Activated CD4-positive, alpha-beta T cell treated with anti-CD3 and anti-CD28 coated beads, Interleukin-2, amount 10 ng/mL, durations not matched to agents 7 days and 5 days (primary cell): Measurements from ENCODE around the gene TMEM245. TPM values are rescaled to one million over a fixed set of nuclear protein-coding genes. Genes with fewer than 3 reads are reported as not detected.

Source experiments
- CTCF ChIA-PET: fragments of 350-600 bp; sonication (Branson Sonifier 250); formaldehyde crosslinking; loops from one replicate; lab custom pipeline; 2021; ENCODE audit warnings: antibody characterized with exemption; lab: Charles Lee
- POLR2A ChIA-PET: fragments of 350-600 bp; sonication (Branson Sonifier 250); formaldehyde crosslinking; loops from one replicate; lab custom pipeline; 2021; ENCODE audit warnings: antibody characterized with exemption; lab: Charles Lee
- DNase-seq: peaks from one replicate; pipeline ENCODE4 v3.0.0-alpha.2; 2020
- H3K27ac Mint-ChIP-seq: one replicate; pipeline ENCODE4 v1.8.0; 2021; ENCODE audit warnings: mild to moderate bottlenecking, moderate library complexity, mixed read lengths
- H3K27me3 Mint-ChIP-seq: one replicate; pipeline ENCODE4 v1.8.0; 2021; ENCODE audit warnings: mixed read lengths
- H3K36me3 Mint-ChIP-seq: one replicate; pipeline ENCODE4 v1.8.0; 2021; ENCODE audit warnings: low read depth, mixed read lengths
- H3K4me1 Mint-ChIP-seq: one replicate; pipeline ENCODE4 v1.8.0; 2021; ENCODE audit warnings: mixed read lengths
- H3K4me3 Mint-ChIP-seq: one replicate; pipeline ENCODE4 v1.8.0; 2021; ENCODE audit warnings: mild to moderate bottlenecking, moderate library complexity, mixed read lengths
- H3K9me3 Mint-ChIP-seq: one replicate; pipeline ENCODE4 v1.8.0; 2021; ENCODE audit warnings: mixed read lengths
- total RNA-seq, 2 experiments: library from RNA; stranded (reverse); gene quantifications; one replicate each; pipeline ENCODE4 v1.2.3, GENCODE V29; 2021

TMEM245 gene
- total RNA-seq, 2 experiments from 2014 or later = 30.6 to 34.7 TPM

DNA sequence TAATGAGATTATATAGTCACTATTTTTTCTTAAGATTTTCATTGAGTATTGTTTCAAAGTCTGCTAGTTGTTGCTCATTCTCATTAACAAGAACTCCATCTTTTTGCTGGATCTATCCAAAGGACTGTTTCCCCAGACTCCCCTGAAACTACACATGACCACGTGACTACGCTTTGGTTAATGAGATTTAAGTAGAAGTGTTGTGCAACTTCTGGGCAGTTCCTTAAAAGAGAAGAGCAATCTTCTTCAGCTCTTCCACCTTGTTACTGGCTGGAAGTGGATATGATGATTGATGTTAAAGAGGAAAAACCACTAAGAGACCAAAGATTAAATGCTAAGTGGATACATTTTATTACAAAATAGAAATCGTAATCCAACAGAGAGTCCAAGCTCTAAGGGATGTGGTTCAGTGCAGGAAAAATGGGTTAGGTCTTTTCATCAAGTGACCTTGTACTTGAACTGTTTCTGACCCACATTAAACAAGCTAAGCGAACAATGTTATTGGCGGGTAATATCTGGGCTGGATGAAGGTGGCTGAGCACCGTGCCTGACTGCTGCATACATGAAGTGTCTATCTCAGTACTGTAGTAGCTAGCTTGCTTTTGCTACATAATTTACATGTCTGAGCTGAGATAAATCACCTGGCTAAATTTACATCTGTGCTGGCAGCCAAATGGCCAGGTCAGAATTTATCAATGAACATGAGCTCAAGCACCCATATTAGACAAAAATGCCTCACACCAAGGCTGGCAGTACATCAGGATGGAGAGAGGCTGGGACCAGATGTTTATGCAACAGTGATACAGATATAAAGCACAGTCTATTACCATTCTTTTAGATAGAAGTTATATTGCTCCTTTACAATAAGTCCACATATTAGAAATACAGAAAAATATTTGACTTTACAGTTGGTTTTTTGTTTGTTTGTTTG lies 98.9 kb downstream of the TMEM245 start:
- H3K36me3 Mint-ChIP-seq = peaks cover 27% of the 10 kb centered on the region
- H3K9me3 Mint-ChIP-seq = no peaks in the 10 kb centered on the region
- no peak for DNase-seq
- no peak overlapping the region for H3K4me3 Mint-ChIP-seq
- ChIA-PET POLR2A (no interaction called here), CTCF (interaction anchor here (0.6 to 1.1 kb wide), 2 partner anchors 70 to 1940 kb away, joined by 3 read pairs; no protein-coding TSS in a partner anchor)
- no peak overlapping the region for H3K27ac Mint-ChIP-seq
- H3K4me1 Mint-ChIP-seq = peaks cover 5% of the 10 kb centered on the region
- no peaks in the 10 kb centered on the region for H3K27me3 Mint-ChIP-seq

DNA sequence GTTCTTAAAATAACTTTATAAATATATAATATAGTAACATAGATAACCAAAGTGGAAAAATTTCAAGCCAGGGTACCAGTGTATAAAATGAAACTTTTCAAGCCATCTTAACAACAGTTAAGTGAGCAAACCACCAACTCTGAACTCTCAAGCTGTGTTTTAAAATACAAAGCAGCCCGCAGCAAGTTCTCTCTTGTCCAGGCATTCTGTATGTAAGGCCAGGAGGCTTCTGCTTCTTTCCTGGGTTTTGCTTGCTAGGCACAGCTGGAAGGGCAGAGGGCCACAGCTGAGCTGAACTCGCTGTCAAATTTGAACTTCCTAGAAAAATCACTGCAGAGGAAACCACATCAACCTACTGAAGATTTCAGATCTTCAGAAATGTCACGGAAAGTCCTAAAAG lies 99.6 kb downstream of the TMEM245 start:
- no peak for DNase-seq
- Mint-ChIP-seq H3K4me3 (no peak overlapping the region), H3K4me1 (peaks cover 5% of the 10 kb centered on the region), H3K36me3 (peaks cover 27% of the 10 kb centered on the region), H3K27ac (no peak overlapping the region), H3K9me3 (no peaks in the 10 kb centered on the region), H3K27me3 (no peaks in the 10 kb centered on the region)
- CTCF ChIA-PET = no interaction called here
- POLR2A ChIA-PET = no interaction called here

DNA sequence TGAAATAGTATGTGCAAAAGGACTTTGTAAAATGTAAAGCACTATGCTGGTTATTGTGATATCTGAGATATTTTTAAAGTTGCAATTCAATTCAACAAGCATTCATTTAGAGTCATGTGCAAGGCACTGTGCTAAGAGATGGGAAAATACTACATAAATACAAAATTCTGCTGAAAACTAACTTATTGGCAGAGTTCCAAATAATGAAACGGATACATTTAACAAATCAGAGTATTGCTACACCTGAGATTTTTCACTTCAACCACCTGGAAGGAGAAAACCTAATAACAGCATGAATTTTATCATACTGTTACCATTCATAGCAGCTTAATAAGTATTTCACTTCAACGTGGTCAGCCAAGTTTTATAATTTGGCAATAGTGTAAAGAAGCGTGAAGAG lies 100.3 kb downstream of the TMEM245 start:
- Mint-ChIP-seq H3K9me3 (no peaks in the 10 kb centered on the region), H3K36me3 (peaks cover 23% of the 10 kb centered on the region), H3K4me1 (peaks cover 5% of the 10 kb centered on the region), H3K27me3 (no peaks in the 10 kb centered on the region), H3K27ac (no peak overlapping the region), H3K4me3 (no peak overlapping the region)
- ChIA-PET POLR2A (no interaction called here), CTCF (interaction anchor here (1.2 kb wide), 1 partner anchor 10 kb away, joined by 3 read pairs; no protein-coding TSS in a partner anchor)
- DNase-seq = no peak

DNA sequence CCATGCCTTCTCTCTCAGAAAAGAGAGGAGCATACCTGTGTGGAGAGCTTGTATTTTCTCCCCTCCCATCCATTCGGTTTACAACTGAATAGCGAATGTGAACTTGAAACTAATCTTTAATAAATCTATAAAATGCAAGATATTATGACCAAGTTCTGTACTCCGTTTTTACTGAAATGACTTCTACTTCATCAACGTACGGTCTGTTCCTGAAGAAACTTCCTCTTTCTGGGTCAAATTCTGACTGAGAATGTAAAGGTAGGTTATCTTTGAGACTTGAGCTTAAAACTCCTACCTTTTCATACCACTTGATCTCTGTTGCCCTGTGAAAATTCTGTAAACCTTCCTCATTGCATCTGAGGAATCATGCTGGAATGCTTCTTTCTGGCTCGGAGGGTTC lies 102.3 kb downstream of the TMEM245 start:
- Mint-ChIP-seq H3K27ac (no peak overlapping the region), H3K4me1 (peaks cover 14% of the 10 kb centered on the region), H3K27me3 (peaks cover 1% of the 10 kb centered on the region), H3K36me3 (peaks cover 19% of the 10 kb centered on the region), H3K4me3 (no peak overlapping the region), H3K9me3 (no peaks in the 10 kb centered on the region)
- CTCF ChIA-PET = interaction anchor here (1.0 to 1.1 kb wide), 2 partner anchors 10 to 14 kb away, joined by 3 to 4 read pairs; no protein-coding TSS in a partner anchor
- POLR2A ChIA-PET = no interaction called here
- DNase-seq = no peak

DNA sequence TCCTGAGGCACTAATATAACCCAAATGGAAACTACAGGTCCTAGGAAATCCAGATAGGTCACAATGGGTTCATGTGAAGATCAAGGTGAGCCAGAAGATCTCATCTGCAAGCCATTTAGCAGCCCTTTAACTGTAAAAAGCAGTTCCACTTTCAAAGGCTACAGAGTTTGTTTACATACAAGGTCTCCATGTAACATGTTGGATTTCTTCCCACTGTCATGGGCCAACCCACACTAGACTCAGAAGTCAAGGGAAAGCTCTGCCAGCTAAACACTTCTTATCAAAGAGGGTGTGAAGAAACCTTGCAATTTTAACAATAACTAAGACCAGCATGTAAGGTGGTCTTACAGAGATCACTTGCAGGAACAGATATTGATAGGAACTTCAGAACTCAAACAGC lies 102.7 kb downstream of the TMEM245 start:
- H3K36me3 Mint-ChIP-seq = peaks cover 20% of the 10 kb centered on the region
- ChIA-PET CTCF (interaction anchor here (1.0 kb wide), 1 partner anchor 10 kb away, joined by 4 read pairs; no protein-coding TSS in a partner anchor), POLR2A (no interaction called here)
- H3K4me3 Mint-ChIP-seq = no peak overlapping the region
- H3K9me3 Mint-ChIP-seq = no peaks in the 10 kb centered on the region
- peaks cover 18% of the 10 kb centered on the region for H3K4me1 Mint-ChIP-seq
- H3K27ac Mint-ChIP-seq = no peak overlapping the region
- no peak for DNase-seq
- peaks cover 6% of the 10 kb centered on the region for H3K27me3 Mint-ChIP-seq

DNA sequence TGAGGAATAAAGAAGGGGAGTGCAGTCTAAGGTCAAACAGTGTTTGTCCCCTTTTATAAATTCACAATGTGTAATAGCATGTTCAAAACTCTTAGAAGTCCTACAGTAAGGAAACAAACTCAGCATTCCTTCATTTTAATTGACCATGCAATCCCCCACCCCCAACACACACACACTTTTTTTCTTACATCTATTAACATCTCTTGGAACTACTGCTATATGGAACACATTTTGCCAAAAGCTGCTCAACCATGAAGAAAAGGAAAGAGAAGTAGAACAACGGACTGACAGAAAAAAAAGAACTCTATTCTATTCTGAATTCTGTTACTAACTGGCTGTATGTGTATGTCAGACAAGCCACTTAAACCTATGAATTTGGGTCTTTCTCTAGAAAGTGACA lies 103.6 kb downstream of the TMEM245 start:
- Mint-ChIP-seq H3K4me1 (peaks cover 28% of the 10 kb centered on the region), H3K9me3 (no peaks in the 10 kb centered on the region), H3K36me3 (peaks cover 20% of the 10 kb centered on the region), H3K27ac (no peak overlapping the region), H3K27me3 (peaks cover 6% of the 10 kb centered on the region), H3K4me3 (no peak overlapping the region)
- DNase-seq = no peak
- ChIA-PET POLR2A (no interaction called here), CTCF (no interaction called here)

DNA sequence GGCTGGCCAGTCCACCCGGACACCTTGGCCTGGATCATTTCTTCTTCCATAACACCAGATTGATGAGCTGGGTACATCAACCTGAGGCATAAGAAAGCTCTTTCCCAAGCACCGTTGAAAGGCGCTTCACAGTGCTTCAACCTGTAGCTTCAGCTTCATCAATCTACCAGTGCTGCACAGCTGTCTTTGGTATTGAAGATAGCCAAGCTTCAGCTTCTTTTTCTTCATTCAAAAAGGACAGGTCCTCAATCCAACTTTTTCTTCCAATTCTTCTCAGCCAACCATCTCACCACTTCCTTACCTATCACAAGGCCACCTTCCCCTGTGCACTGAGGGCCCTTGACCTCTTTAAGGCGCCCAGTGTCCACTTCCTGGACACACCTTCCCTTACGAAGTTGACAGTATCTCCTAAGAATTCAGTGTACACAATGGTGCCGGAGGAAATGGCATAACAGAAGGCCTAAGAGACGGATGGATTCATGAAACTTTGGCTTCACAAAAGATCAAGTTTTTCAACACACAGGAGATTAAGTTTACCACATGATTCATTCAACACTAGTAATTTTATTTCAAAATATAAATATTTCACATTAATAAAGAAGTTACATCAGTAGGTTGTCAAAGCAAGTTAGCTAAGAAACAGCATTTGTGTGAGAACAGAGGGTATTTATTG lies 105.0 kb downstream of the TMEM245 start:
- no peak overlapping the region for H3K4me3 Mint-ChIP-seq
- H3K4me1 Mint-ChIP-seq = peaks cover 33% of the 10 kb centered on the region
- CTCF ChIA-PET = interaction anchor here (1.0 kb wide), 1 partner anchor 35 kb away, joined by 3 read pairs; no protein-coding TSS in a partner anchor
- peaks cover 6% of the 10 kb centered on the region for H3K27me3 Mint-ChIP-seq
- POLR2A ChIA-PET = no interaction called here
- no peak overlapping the region for H3K27ac Mint-ChIP-seq
- H3K36me3 Mint-ChIP-seq = peaks cover 12% of the 10 kb centered on the region
- no peaks in the 10 kb centered on the region for H3K9me3 Mint-ChIP-seq
- no peak for DNase-seq

DNA sequence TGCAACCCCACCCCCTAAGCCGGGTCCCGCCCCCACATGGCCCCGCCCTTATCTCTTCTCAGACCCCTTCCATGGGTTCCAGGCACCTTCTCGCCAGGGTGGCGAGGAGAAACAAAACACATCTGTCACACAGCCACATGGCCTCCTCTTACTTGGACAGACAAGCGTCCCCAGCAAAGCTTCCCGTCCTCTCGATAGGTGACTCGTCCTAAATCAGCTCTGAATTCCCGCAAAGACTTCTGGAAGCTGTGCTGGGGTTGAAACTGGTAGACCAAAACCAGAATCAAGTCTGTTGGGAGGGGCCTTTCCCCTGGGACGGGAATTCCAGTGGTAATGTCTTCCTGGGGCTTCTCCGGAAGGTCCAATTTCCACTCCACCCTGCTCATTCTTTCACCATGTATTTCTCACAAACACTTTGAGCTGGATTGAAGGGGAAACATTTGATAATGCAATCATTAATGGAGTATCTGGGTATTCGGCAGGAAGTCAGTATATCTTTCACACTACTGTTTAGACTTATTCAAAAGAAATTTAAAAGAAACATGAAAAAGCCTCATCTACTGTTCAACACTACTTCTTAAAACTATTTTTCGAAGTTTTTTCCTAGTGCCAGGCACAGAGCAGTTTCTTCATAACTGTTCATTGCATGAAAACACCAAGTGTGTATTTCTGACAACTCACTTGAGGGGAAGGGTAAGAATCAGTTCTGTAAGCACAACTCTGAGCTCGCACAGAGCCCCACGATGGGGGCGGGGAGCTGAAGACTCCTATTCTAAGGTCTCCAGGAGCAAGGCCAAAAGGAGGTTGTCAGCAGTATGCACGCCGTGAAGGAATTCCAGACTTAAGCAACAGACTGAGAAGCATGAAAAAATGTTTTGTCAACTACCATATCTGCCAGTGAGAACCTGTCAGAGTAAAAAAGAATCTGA lies 105.8 kb downstream of the TMEM245 start:
- Mint-ChIP-seq H3K27me3 (peaks cover 6% of the 10 kb centered on the region), H3K27ac (peak overlapping the region; percentile 85), H3K9me3 (no peaks in the 10 kb centered on the region), H3K36me3 (peaks cover 6% of the 10 kb centered on the region), H3K4me1 (peaks cover 36% of the 10 kb centered on the region), H3K4me3 (peak overlapping the region; percentile 85)
- ChIA-PET CTCF (interaction anchor here (1.0 kb wide), 1 partner anchor 35 kb away, joined by 3 read pairs; no protein-coding TSS in a partner anchor), POLR2A (interaction anchor here (0.6 kb wide), 1 partner anchor 108 kb away, joined by 3 read pairs; no protein-coding TSS in a partner anchor)
- no peak for DNase-seq

DNA sequence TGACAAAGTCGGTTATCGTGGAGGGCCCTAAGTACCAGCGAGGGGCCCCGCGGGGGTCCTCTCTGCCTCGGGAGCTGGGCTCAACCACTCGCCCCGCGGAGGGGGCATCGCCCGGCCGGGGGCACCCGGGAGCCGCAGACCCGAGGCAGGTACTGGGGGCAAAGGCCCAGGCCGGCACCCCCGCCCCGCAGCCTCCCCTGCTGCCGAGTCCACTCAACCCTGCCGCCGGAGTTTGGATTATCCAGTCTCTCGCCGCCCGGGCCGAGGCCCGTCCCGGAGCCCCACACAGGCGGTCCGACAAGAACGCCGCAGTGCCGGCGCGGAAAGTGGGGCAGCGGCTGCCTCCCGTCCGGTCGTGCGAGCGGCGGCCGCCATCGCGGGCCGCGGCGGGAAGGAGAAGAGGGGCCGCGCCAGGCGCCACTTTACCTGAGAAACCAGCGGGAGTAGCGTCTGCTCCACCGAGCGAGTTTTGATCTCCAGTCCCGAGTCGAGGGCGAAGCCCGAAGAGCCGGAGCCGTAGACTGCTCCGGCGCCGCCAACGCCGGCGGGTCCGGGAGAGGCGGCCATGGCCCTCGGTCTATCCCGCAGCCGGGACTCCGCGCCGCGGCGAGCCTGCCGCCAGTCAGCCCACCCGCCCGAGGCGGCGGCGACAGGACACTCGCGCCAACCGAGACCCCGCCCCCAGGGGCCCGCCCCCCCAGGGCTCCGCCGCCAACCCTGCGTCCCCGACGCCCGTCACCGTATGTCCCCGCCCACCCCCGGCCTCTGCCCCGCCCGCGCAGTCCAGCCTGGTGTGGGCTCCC lies 106.7 kb downstream of the TMEM245 start, which contains the start of gene CTNNAL1:
Gene CTNNAL1 (minus strand): TSS at position 624 of the 803 bp plus-strand sequence. CDS start 57 bp downstream, at position 567.
- Mint-ChIP-seq H3K4me1 (peaks cover 36% of the 10 kb centered on the region), H3K27me3 (peaks cover 6% of the 10 kb centered on the region), H3K36me3 (peaks cover 5% of the 10 kb centered on the region), H3K9me3 (no peaks in the 10 kb centered on the region), H3K27ac (peak within 1 kb of the TSS; percentile 91), H3K4me3 (peak within 1 kb of the TSS; percentile 94)
- ChIA-PET POLR2A (no interaction called here), CTCF (no interaction called here)
- peak; percentile 86 for DNase-seq

DNA sequence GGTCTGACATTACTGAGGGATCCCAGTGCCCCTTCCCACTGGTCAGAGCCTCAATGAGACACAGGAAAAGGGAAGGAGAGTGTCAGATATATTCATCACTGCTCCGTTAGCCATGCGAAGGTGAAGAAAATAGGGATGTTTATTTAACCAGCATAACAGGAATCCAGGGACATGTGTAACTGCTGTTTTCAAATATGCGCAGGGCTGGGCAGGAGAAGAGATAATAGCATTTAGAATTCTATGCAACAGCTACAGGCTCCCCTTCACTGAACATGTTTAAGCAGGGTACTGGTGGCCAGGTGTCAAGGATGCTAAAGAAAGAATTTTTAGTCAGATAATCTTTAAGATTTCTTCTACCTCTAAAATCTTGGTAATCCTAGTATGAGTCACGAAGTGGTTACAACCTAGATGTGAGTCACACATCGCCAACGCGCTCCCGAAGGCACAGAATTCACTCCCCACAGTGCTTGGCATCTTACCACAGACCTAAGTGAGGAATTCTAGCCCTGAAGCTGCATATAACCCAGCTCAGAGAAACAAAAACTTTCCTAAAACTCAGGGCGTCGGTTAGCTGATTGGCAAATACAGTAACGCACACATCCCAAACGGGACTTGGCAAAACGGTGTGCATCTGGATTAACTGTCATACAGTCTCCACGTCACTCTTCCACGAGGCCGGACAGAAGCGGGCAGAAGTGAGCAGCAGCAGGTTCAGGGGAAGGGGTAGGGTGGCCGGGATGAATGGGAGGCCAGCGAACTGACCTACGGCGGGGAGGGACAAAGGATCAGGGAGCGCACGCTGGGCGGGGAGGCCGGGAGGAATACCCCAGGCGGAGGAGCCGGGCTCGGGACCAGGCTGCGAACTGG lies 107.5 kb downstream of the TMEM245 start:
- Mint-ChIP-seq H3K4me3 (peak overlapping the region; percentile 94), H3K27ac (peak overlapping the region; percentile 91), H3K9me3 (no peaks in the 10 kb centered on the region), H3K4me1 (peaks cover 36% of the 10 kb centered on the region), H3K36me3 (peaks cover 5% of the 10 kb centered on the region), H3K27me3 (peaks cover 6% of the 10 kb centered on the region)
- POLR2A ChIA-PET = no interaction called here
- peak; percentile 24 for DNase-seq
- CTCF ChIA-PET = no interaction called here

DNA sequence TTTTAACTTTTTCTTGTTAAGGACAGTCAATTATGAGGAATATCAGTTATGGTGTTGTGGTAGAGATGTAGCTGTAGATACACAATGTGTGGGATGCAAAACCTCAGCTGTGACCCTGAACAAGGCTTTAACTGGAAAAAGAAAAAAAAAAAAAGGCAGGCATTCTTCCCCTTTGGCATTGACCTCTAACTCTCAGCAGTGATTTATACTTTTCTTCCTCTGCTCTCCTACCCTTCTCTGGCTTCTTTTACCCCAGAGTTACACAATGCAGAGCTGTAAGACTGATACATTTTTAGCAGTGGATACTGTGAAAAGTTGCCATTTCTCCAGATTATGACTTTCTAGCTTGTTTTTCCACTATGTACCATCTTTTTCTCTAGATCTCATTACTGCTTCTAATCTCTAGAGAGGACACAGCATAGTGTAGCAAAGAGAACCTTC lies 108.5 kb downstream of the TMEM245 start:
- ChIA-PET POLR2A (no interaction called here), CTCF (interaction anchor here (1.3 to 2.2 kb wide), 2 partner anchors 14 to 107 kb away, joined by 3 to 7 read pairs; no protein-coding TSS in a partner anchor)
- H3K27ac Mint-ChIP-seq = peak overlapping the region; percentile 16

More for the DNA sequence above, 108.5 kb downstream of the TMEM245 start:
- Mint-ChIP-seq H3K9me3 (no peaks in the 10 kb centered on the region), H3K27me3 (peaks cover 6% of the 10 kb centered on the region), H3K4me1 (peaks cover 36% of the 10 kb centered on the region), H3K36me3 (peaks cover 5% of the 10 kb centered on the region), H3K4me3 (no peak overlapping the region)
- no peak for DNase-seq
